Measurements from ENCODE around the gene SCNN1B. TPM values are rescaled to one million over a fixed set of nuclear protein-coding genes. Genes with fewer than 3 reads are reported as not detected.

SCNN1B gene
- total RNA-seq, 1 experiment from 2014 or later, result 2.5 TPM

- intact Hi-C loops (cut with micrococcal nuclease; ENCODE audit: unreplicated experiment), result no loop called here
- TF ChIP-seq EZH2 (IDR thresholded peaks at IDR 0.05; ENCODE audit: borderline replicate concordance, low read depth, low read length, poor library complexity, severe bottlenecking) (no peak), CTCF (conservative IDR thresholded peaks at IDR 0.05; ENCODE audit: low read depth, low read length) (no peak)
- Histone ChIP-seq H3K27me3 (replicated peaks; ENCODE audit: insufficient read depth, low read depth, low read length, poor library complexity) (no peaks in the 10 kb centered on the region), H3K9me3 (ENCODE audit: low read depth, low read length, poor library complexity, severe bottlenecking) (no peaks in the 10 kb centered on the region), H3K4me1 (ENCODE audit: insufficient read depth, low read length, poor library complexity, severe bottlenecking) (no peaks in the 10 kb centered on the region), H3K4me3 (ENCODE audit: low read depth, low read length, poor library complexity, severe bottlenecking) (no peak overlapping the region), H3K36me3 (ENCODE audit: insufficient read depth, low read length, poor library complexity, severe bottlenecking) (no peaks in the 10 kb centered on the region), H3K27ac (ENCODE audit: low read depth, low read length, poor library complexity, severe bottlenecking) (no peak overlapping the region)
- BruUV-seq (replicated peaks), result no TSS peak
- no peak for DNase-seq (ENCODE audit: low spot score)
- ChIA-PET CTCF (no interaction called here), POLR2A (ENCODE audit: low non-redundant PET) (no interaction called here)
Observed at GRCh38 chr16:23382279-23382678, 80.2 kb downstream of the SCNN1B start.

- ChIA-PET POLR2A (ENCODE audit: low non-redundant PET) (no interaction called here), CTCF (no interaction called here)
- intact Hi-C loops (cut with micrococcal nuclease; ENCODE audit: unreplicated experiment), result no loop called here
- no peak for TF ChIP-seq EZH2 (IDR thresholded peaks at IDR 0.05; ENCODE audit: borderline replicate concordance, low read depth, low read length, poor library complexity, severe bottlenecking)
- TF ChIP-seq CTCF (conservative IDR thresholded peaks at IDR 0.05; ENCODE audit: low read depth, low read length), result no peak
- no peak overlapping the region for H3K4me3 ChIP-seq (ENCODE audit: low read depth, low read length, poor library complexity, severe bottlenecking)
- H3K9me3 ChIP-seq (ENCODE audit: low read depth, low read length, poor library complexity, severe bottlenecking), result no peaks in the 10 kb centered on the region
- no peaks in the 10 kb centered on the region for H3K36me3 ChIP-seq (ENCODE audit: insufficient read depth, low read length, poor library complexity, severe bottlenecking)
- DNase-seq (ENCODE audit: low spot score), result no peak
- H3K27ac ChIP-seq (ENCODE audit: low read depth, low read length, poor library complexity, severe bottlenecking), result no peak overlapping the region
- no TSS peak for BruUV-seq (replicated peaks)
- H3K27me3 ChIP-seq (replicated peaks; ENCODE audit: insufficient read depth, low read depth, low read length, poor library complexity), result no peaks in the 10 kb centered on the region
- no peaks in the 10 kb centered on the region for H3K4me1 ChIP-seq (ENCODE audit: insufficient read depth, low read length, poor library complexity, severe bottlenecking)
Observed at GRCh38 chr16:23383881-23384280, 81.8 kb downstream of the SCNN1B start.

- POLR2A ChIA-PET (ENCODE audit: low non-redundant PET), result no interaction called here
- no peaks in the 10 kb centered on the region for H3K9me3 ChIP-seq (ENCODE audit: low read depth, low read length, poor library complexity, severe bottlenecking)
- intact Hi-C loops (cut with micrococcal nuclease; ENCODE audit: unreplicated experiment), result no loop called here
- no peak overlapping the region for H3K4me3 ChIP-seq (ENCODE audit: low read depth, low read length, poor library complexity, severe bottlenecking)
- no peak overlapping the region for H3K27ac ChIP-seq (ENCODE audit: low read depth, low read length, poor library complexity, severe bottlenecking)
- CTCF ChIA-PET, result no interaction called here
- no TSS peak for BruUV-seq (replicated peaks)
- no peaks in the 10 kb centered on the region for H3K27me3 ChIP-seq (replicated peaks; ENCODE audit: insufficient read depth, low read depth, low read length, poor library complexity)
- no peak for TF ChIP-seq EZH2 (IDR thresholded peaks at IDR 0.05; ENCODE audit: borderline replicate concordance, low read depth, low read length, poor library complexity, severe bottlenecking)
- no peak for TF ChIP-seq CTCF (conservative IDR thresholded peaks at IDR 0.05; ENCODE audit: low read depth, low read length)
- DNase-seq (ENCODE audit: low spot score), result no peak
- no peaks in the 10 kb centered on the region for H3K36me3 ChIP-seq (ENCODE audit: insufficient read depth, low read length, poor library complexity, severe bottlenecking)
- H3K4me1 ChIP-seq (ENCODE audit: insufficient read depth, low read length, poor library complexity, severe bottlenecking), result no peaks in the 10 kb centered on the region
Observed at GRCh38 chr16:23384878-23385277, 82.8 kb downstream of the SCNN1B start.
